ENCODE results near the gene SPATA31C2.
A peak's percentile ranks its signal among the peaks of the same experiment; 100 is the strongest.
"Not testable (repeated sequence)": the region's sequence is repeated elsewhere in the genome, so short reads cannot be mapped to it uniquely, and the experiment has no call there.

The SPATA31C2 gene

GRCh38 chr9:88138375-88138774, at the start of gene SPATA31C2:
SPATA31C2 (minus strand) TSS chr9:88138475; CDS start chr9:88138446, 29 bp downstream.
- DNase-seq (ENCODE audit: low spot score), result not testable (repeated sequence)

GRCh38 chr9:88187631-88188030, 49.4 kb upstream of the SPATA31C2 start:
- DNase-seq (ENCODE audit: low spot score), result no peak

GRCh38 chr9:88186495-88187110, 48.3 kb upstream of the SPATA31C2 start:
- DNase-seq (ENCODE audit: low spot score), result no peak

- no peak for DNase-seq (ENCODE audit: low spot score)
Measured at GRCh38 chr9:88184976-88185375, 46.7 kb upstream of the SPATA31C2 start.

- no peak for DNase-seq (ENCODE audit: low spot score)
Measured at GRCh38 chr9:88183798-88184495, 45.7 kb upstream of the SPATA31C2 start.

- DNase-seq (ENCODE audit: low spot score), result no peak
Measured at GRCh38 chr9:88182501-88182900, 44.2 kb upstream of the SPATA31C2 start.

GRCh38 chr9:88180081-88180765, 41.9 kb upstream of the SPATA31C2 start:
- DNase-seq (ENCODE audit: low spot score), result no peak

- no peak for DNase-seq (ENCODE audit: low spot score)
Measured at GRCh38 chr9:88179062-88179521, 40.8 kb upstream of the SPATA31C2 start.

GRCh38 chr9:88178641-88179040, 40.4 kb upstream of the SPATA31C2 start:
- no peak for DNase-seq (ENCODE audit: low spot score)

GRCh38 chr9:88177371-88177770, 39.1 kb upstream of the SPATA31C2 start:
- no peak for DNase-seq (ENCODE audit: low spot score)

GRCh38 chr9:88174324-88174723, 36.0 kb upstream of the SPATA31C2 start:
- DNase-seq (ENCODE audit: low spot score), result no peak

GRCh38 chr9:88173378-88173999, 35.2 kb upstream of the SPATA31C2 start:
- DNase-seq (ENCODE audit: low spot score), result peak; percentile 67

- DNase-seq (ENCODE audit: low spot score), result no peak
Measured at GRCh38 chr9:88169700-88170099, 31.4 kb upstream of the SPATA31C2 start.

- no peak for DNase-seq (ENCODE audit: low spot score)
Measured at GRCh38 chr9:88168564-88168963, 30.3 kb upstream of the SPATA31C2 start.

- no peak for DNase-seq (ENCODE audit: low spot score)
Measured at GRCh38 chr9:88166660-88167059, 28.4 kb upstream of the SPATA31C2 start.

GRCh38 chr9:88164850-88165249, 26.6 kb upstream of the SPATA31C2 start:
- DNase-seq (ENCODE audit: low spot score), result no peak

GRCh38 chr9:88161144-88161543, 22.9 kb upstream of the SPATA31C2 start:
- no peak for DNase-seq (ENCODE audit: low spot score)

- no peak for DNase-seq (ENCODE audit: low spot score)
Measured at GRCh38 chr9:88143957-88144625, 5.8 kb upstream of the SPATA31C2 start.

- no peak for DNase-seq (ENCODE audit: low spot score)
Measured at GRCh38 chr9:88143179-88143578, 4.9 kb upstream of the SPATA31C2 start.

GRCh38 chr9:88133552-88133951, 4.7 kb downstream of the SPATA31C2 start:
- not testable (repeated sequence) for DNase-seq (ENCODE audit: low spot score)

GRCh38 chr9:88129556-88129955, 8.7 kb downstream of the SPATA31C2 start:
- not testable (repeated sequence) for DNase-seq (ENCODE audit: low spot score)

GRCh38 chr9:88127700-88128300, 10.5 kb downstream of the SPATA31C2 start:
- not testable (repeated sequence) for DNase-seq (ENCODE audit: low spot score)

Measured in D341Med (cell line).